Liver (tissue), 9 donors: ENCODE data around the gene ALPK3. TPM values are rescaled to one million over a fixed set of nuclear protein-coding genes. Genes with fewer than 3 reads are reported as not detected.

Experiments
- DNase-seq: peaks from one replicate; pipeline ENCODE4 v3.0.0-alpha.2; 2017; ENCODE audit warnings: low spot score
- H3K27ac ChIP-seq, 2 donors: one replicate each; pipeline ENCODE4 v1.7.0; 2013; ENCODE audit warnings: inconsistent platforms in 2 of 2, low read length in 2 of 2, control low read depth in 1 of 2, low read depth in 1 of 2, mild to moderate bottlenecking in 1 of 2
- H3K27me3 ChIP-seq, 4 donors: one replicate each; pipeline versions ENCODE4 v1.6.1 to v1.7.0; 2013; ENCODE audit warnings: low read length in 3 of 4, inconsistent platforms in 1 of 4, mild to moderate bottlenecking in 1 of 4, moderate library complexity in 1 of 4; ENCODE audit not compliant: control insufficient read depth in 4 of 4, insufficient read depth in 4 of 4
- H3K36me3 ChIP-seq, 4 donors: one replicate each; pipeline versions ENCODE4 v1.6.1 to v1.7.0; 2013; ENCODE audit warnings: low read length in 3 of 4, mild to moderate bottlenecking in 3 of 4, low read depth in 1 of 4, moderate library complexity in 1 of 4; ENCODE audit not compliant: control insufficient read depth in 4 of 4, insufficient read depth in 3 of 4
- H3K4me1 ChIP-seq, 4 donors: one replicate each; pipeline versions ENCODE4 v1.6.1 to v1.7.0; 2013; ENCODE audit warnings: low read length in 3 of 4, mild to moderate bottlenecking in 3 of 4, moderate library complexity in 1 of 4; ENCODE audit not compliant: control insufficient read depth in 4 of 4, insufficient read depth in 4 of 4
- H3K4me3 ChIP-seq, 3 donors: one replicate each; pipeline versions ENCODE4 v1.6.1 to v1.7.0; 2013; ENCODE audit warnings: low read length in 3 of 3, control low read depth in 1 of 3, low read depth in 1 of 3, mild to moderate bottlenecking in 1 of 3
- H3K9ac ChIP-seq, 2 donors: one replicate each; pipeline ENCODE4 v1.7.0; 2013; ENCODE audit warnings: low read length in 2 of 2, mild to moderate bottlenecking in 2 of 2, moderate library complexity in 2 of 2, control low read depth in 1 of 2, low read depth in 1 of 2
- H3K9me3 ChIP-seq, 4 donors: one replicate each; pipeline versions ENCODE4 v1.6.1 to v1.7.0; 2013; ENCODE audit warnings: low read length in 3 of 4; ENCODE audit not compliant: control insufficient read depth in 4 of 4
- ATF3 ChIP-seq: IDR thresholded peaks from 2 replicates; pipeline ENCODE4 v1.6.1; 2016; ENCODE audit warnings: antibody characterized with exemption
- EGR1 ChIP-seq, 2 donors: IDR thresholded peaks; 2 replicates each; pipeline ENCODE4 v1.6.1; 2016 to 2018; ENCODE audit warnings: antibody characterized with exemption in 2 of 2, low read depth in 2 of 2
- FOXA2 ChIP-seq: IDR thresholded peaks from 2 replicates; pipeline ENCODE4 v1.6.1; 2016; ENCODE audit warnings: antibody characterized with exemption
- MAX ChIP-seq: IDR thresholded peaks from 2 replicates; pipeline ENCODE4 v1.6.1; 2016; ENCODE audit warnings: antibody characterized with exemption
- NR2F2 ChIP-seq: IDR thresholded peaks from 2 replicates; pipeline ENCODE4 v1.6.1; 2016; ENCODE audit warnings: antibody characterized with exemption
- RAD21 ChIP-seq, 2 donors: IDR thresholded peaks; 2 replicates each; pipeline ENCODE4 v1.6.1; 2016; ENCODE audit warnings: antibody characterized with exemption in 2 of 2, mild to moderate bottlenecking in 2 of 2
- REST ChIP-seq: IDR thresholded peaks from 2 replicates; pipeline ENCODE4 v1.6.1; 2016; ENCODE audit warnings: antibody characterized with exemption, mild to moderate bottlenecking
- RXRA ChIP-seq, 2 donors: IDR thresholded peaks; 2 replicates each; pipeline ENCODE4 v1.6.1; 2017 to 2018; ENCODE audit warnings: antibody characterized with exemption in 2 of 2, mild to moderate bottlenecking in 1 of 2
- SP1 ChIP-seq: IDR thresholded peaks from 2 replicates; pipeline ENCODE4 v1.6.1; 2018; ENCODE audit warnings: antibody characterized with exemption, mild to moderate bottlenecking
- TAF1 ChIP-seq: conservative IDR thresholded peaks from 2 replicates; pipeline ENCODE4 v1.6.1; 2016; ENCODE audit warnings: antibody characterized with exemption, mild to moderate bottlenecking
- YY1 ChIP-seq: IDR thresholded peaks from 2 replicates; pipeline ENCODE4 v1.6.1; 2016; ENCODE audit warnings: antibody characterized with exemption, mild to moderate bottlenecking
- WGBS: extraction: QIAGEN DNeasy Blood & Tissue Kit; methylation state at CpG from one replicate; pipeline ENCODE4 v1.1.7; 2013; 5-methylcytosine and 5-hydroxymethylcytosine counted together
- polyA plus RNA-seq, 2 donors: library from polyadenylated mRNA; stranded (reverse) in 1 of 2; unstranded in 1 of 2; fragments of 200-250 nt in 1 of 2; fragments of >200 nt in 1 of 2; fragmentation: Nextera tagmentation in 1 of 2; extraction: Ambion mirVana in 1 of 2; gene quantifications; one replicate each; pipeline versions ENCODE4 v1.2.1 to v1.2.3, GENCODE V29; 2013 to 2015
- total RNA-seq, 2 donors: library from RNA; depleted of rRNA; stranded (reverse); fragments of >200 nt; gene quantifications; one replicate each; pipeline ENCODE4 v1.2.3, GENCODE V29; 2014
- TF ChIP-seq, protein P1 (sequence below): IDR thresholded peaks from 2 replicates; pipeline ENCODE4 v1.6.1; 2016; ENCODE audit warnings: antibody characterized with exemption
- TF ChIP-seq, protein P2 (sequence below): fragments of 150-350 bp; IDR thresholded peaks from 2 replicates; pipeline ENCODE4 v1.5.1; 2017; ENCODE audit warnings: improper control_type of control experiment, low read depth, low read length; ENCODE audit not compliant: missing input control
- donor health status: healthy.
- donor health status: healthy.
- donor health status: healthy.
- donor health status: healthy.
- donor health status: healthy.

Gene ALPK3
- total and polyA plus RNA-seq, 4 donors, result 0.96 to 10.0 (median 2.8) TPM

GRCh38 chr15:84790676-84791075 is 26.5 kb upstream of the ALPK3 start (continued):
- TF ChIP-seq, protein P1, sequence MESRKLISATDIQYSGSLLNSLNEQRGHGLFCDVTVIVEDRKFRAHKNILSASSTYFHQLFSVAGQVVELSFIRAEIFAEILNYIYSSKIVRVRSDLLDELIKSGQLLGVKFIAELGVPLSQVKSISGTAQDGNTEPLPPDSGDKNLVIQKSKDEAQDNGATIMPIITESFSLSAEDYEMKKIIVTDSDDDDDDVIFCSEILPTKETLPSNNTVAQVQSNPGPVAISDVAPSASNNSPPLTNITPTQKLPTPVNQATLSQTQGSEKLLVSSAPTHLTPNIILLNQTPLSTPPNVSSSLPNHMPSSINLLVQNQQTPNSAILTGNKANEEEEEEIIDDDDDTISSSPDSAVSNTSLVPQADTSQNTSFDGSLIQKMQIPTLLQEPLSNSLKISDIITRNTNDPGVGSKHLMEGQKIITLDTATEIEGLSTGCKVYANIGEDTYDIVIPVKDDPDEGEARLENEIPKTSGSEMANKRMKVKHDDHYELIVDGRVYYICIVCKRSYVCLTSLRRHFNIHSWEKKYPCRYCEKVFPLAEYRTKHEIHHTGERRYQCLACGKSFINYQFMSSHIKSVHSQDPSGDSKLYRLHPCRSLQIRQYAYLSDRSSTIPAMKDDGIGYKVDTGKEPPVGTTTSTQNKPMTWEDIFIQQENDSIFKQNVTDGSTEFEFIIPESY, result no peak
- TF ChIP-seq YY1, result no peak
- no peak for TF ChIP-seq ATF3
- no peak for TF ChIP-seq FOXA2

GRCh38 chr15:84791763-84792162 is 25.4 kb upstream of the ALPK3 start:
- over 99% methylated on average over 2 of the region's 2 CpGs for WGBS
- Histone ChIP-seq H3K4me1 (peaks cover 0 to 6% (median 2%) of the 10 kb centered on the region in 4 donors), H3K9ac (no peak overlapping the region), H3K27ac (no peak overlapping the region), H3K36me3 (peaks cover 0 to 41% (median 30%) of the 10 kb centered on the region in 4 donors), H3K9me3 (no peaks in the 10 kb centered on the region), H3K4me3 (no peak overlapping the region), H3K27me3 (no peaks in the 10 kb centered on the region)
- no peak for DNase-seq
- TF ChIP-seq NR2F2, result no peak
- TF ChIP-seq SP1, result no peak
- no peak for TF ChIP-seq TAF1
- TF ChIP-seq YY1, result no peak
- no peak for TF ChIP-seq RAD21 (IDR thresholded peaks at IDR 0.05)

GRCh38 chr15:84793431-84794161 is 23.6 kb upstream of the ALPK3 start:
- peaks cover 3 to 53% (median 40%) of the 10 kb centered on the region in 4 donors for H3K36me3 ChIP-seq
- no peak overlapping the region for H3K4me3 ChIP-seq
- no peaks in the 10 kb centered on the region for H3K27me3 ChIP-seq
- no peaks in the 10 kb centered on the region for H3K9me3 ChIP-seq
- no peak overlapping the region for H3K9ac ChIP-seq
- H3K4me1 ChIP-seq, result peaks cover 0 to 11% (median 3%) of the 10 kb centered on the region in 4 donors
- no peak overlapping the region for H3K27ac ChIP-seq
- 90% methylated on average over 7 of the region's 7 CpGs for WGBS
- DNase-seq, result no peak
- TF ChIP-seq ATF3 (no peak), RXRA (IDR thresholded peaks at IDR 0.05) (no peak), REST (no peak), MAX (no peak), EGR1 (IDR thresholded peaks at IDR 0.05; ENCODE audit: low read depth in 2 of 2) (no peak), YY1 (no peak)
- TF ChIP-seq, protein P2, sequence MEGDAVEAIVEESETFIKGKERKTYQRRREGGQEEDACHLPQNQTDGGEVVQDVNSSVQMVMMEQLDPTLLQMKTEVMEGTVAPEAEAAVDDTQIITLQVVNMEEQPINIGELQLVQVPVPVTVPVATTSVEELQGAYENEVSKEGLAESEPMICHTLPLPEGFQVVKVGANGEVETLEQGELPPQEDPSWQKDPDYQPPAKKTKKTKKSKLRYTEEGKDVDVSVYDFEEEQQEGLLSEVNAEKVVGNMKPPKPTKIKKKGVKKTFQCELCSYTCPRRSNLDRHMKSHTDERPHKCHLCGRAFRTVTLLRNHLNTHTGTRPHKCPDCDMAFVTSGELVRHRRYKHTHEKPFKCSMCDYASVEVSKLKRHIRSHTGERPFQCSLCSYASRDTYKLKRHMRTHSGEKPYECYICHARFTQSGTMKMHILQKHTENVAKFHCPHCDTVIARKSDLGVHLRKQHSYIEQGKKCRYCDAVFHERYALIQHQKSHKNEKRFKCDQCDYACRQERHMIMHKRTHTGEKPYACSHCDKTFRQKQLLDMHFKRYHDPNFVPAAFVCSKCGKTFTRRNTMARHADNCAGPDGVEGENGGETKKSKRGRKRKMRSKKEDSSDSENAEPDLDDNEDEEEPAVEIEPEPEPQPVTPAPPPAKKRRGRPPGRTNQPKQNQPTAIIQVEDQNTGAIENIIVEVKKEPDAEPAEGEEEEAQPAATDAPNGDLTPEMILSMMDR, result no peak
